OCI-LY1 (cell line): ENCODE measurements around the gene B2M.
A peak's percentile ranks its signal among the peaks of the same experiment; 100 is the strongest.

ENCODE experiments used
- H2AFZ ChIP-seq: fragments of 200-600 bp; sonication (generic), shearing (Covaris generic); 2 replicates; pipeline ENCODE4 v1.6.0; 2014; ENCODE audit warnings: antibody characterized with exemption, mild to moderate bottlenecking, low read length
- H3F3A ChIP-seq: fragments of 200-600 bp; sonication (generic), shearing (Covaris generic); 2 replicates; pipeline ENCODE4 v1.6.0; 2014; ENCODE audit warnings: mild to moderate bottlenecking, antibody characterized with exemption, low read length, moderate library complexity; ENCODE audit not compliant: insufficient read depth
- H3K27ac ChIP-seq: fragments of 200-600 bp; sonication (generic); 2 replicates; pipeline ENCODE4 v1.5.1; 2014; ENCODE audit warnings: low read length, mixed run types, mild to moderate bottlenecking, low read depth; ENCODE audit not compliant: poor library complexity, severe bottlenecking
- H3K27me3 ChIP-seq: fragments of 200-600 bp; sonication (generic); 2 replicates; pipeline ENCODE4 v1.6.0; 2014; ENCODE audit warnings: antibody characterized with exemption, mild to moderate bottlenecking, low read length, moderate library complexity; ENCODE audit not compliant: insufficient read depth
- H3K36me3 ChIP-seq: fragments of 200-600 bp; sonication (generic); 2 replicates; pipeline ENCODE4 v1.6.1; 2014; ENCODE audit warnings: mild to moderate bottlenecking, antibody characterized with exemption, low read length, moderate library complexity, mixed read lengths; ENCODE audit not compliant: insufficient read depth
- H3K4me1 ChIP-seq: fragments of 200-600 bp; sonication (generic); 2 replicates; pipeline ENCODE4 v1.5.1; 2014; ENCODE audit warnings: mild to moderate bottlenecking, low read length, moderate library complexity; ENCODE audit not compliant: insufficient read depth, severe bottlenecking
- H3K4me2 ChIP-seq: fragments of 200-600 bp; sonication (generic), shearing (Covaris generic); 2 replicates; pipeline ENCODE4 v1.6.1; 2014; ENCODE audit warnings: low read length
- H3K4me3 ChIP-seq: fragments of 200-600 bp; sonication (generic); 2 replicates; pipeline ENCODE4 v1.5.1; 2014; ENCODE audit warnings: low read length, low read depth, mild to moderate bottlenecking, mixed read lengths; ENCODE audit not compliant: poor library complexity, severe bottlenecking
- H3K79me2 ChIP-seq: fragments of 200-600 bp; shearing (Covaris generic); 2 replicates; pipeline ENCODE4 v1.6.1; 2016; ENCODE audit warnings: mixed run types, low read length, mixed read lengths; ENCODE audit not compliant: insufficient read depth
- H3K9ac ChIP-seq: fragments of 200-600 bp; sonication (generic), shearing (Covaris generic); 2 replicates; pipeline ENCODE4 v1.6.1; 2014; ENCODE audit warnings: mild to moderate bottlenecking, low read length, mixed read lengths
- H3K9me2 ChIP-seq: fragments of 200-600 bp; sonication (generic), shearing (Covaris generic); 2 replicates; pipeline ENCODE4 v1.6.1; 2014; ENCODE audit warnings: low read depth, mild to moderate bottlenecking, low read length, mixed read lengths
- H3K9me3 ChIP-seq: fragments of 200-600 bp; shearing (Covaris generic); 2 replicates; pipeline ENCODE4 v1.6.1; 2014; ENCODE audit warnings: low read length, mixed read lengths
- H4K20me1 ChIP-seq: fragments of 200-600 bp; sonication (generic), shearing (Covaris generic); 2 replicates; pipeline ENCODE4 v1.6.0; 2016; ENCODE audit warnings: mild to moderate bottlenecking, low read length; ENCODE audit not compliant: insufficient read depth
- CTCF ChIP-seq: fragments of 200-600 bp; sonication (generic), shearing (Covaris generic); IDR thresholded peaks from 2 replicates; pipeline ENCODE4 v1.5.1; 2017; ENCODE audit warnings: mild to moderate bottlenecking, antibody characterized with exemption, low read length, moderate library complexity, mixed read lengths
- EZH2 ChIP-seq: fragments of 200-600 bp; sonication (generic), shearing (Covaris generic); IDR thresholded peaks from 2 replicates; pipeline ENCODE4 v1.8.0; 2017; ENCODE audit warnings: borderline replicate concordance, mixed run types, mild to moderate bottlenecking, antibody characterized with exemption, low read length, moderate library complexity, mixed read lengths

Gene B2M

GRCh38 chr15:44663410-44664308 is 47.7 kb upstream of the B2M start, which contains the start of gene SPG11:
SPG11 (minus strand) TSS chr15:44663662; CDS start chr15:44663647, 15 bp downstream.
- Histone ChIP-seq H3K4me2 (peak within 1 kb of the TSS; percentile 93), H3K4me3 (peak within 1 kb of the TSS; percentile 88), H4K20me1 (no peaks in the 10 kb centered on the region), H3K36me3 (peaks cover 16% of the 10 kb centered on the region), H3K9ac (peak within 1 kb of the TSS; percentile 98), H3K27me3 (no peaks in the 10 kb centered on the region), H3K9me2 (no peaks in the 10 kb centered on the region), H3K79me2 (peaks cover 11% of the 10 kb centered on the region; the same call in 1 of the 2 replicates), H3F3A (0 out of 2 replicates have a peak, but pooled peaks cover 4% of the 10 kb centered on the region), H3K4me1 (peaks cover 45% of the 10 kb centered on the region), H3K9me3 (no peaks in the 10 kb centered on the region), H2AFZ (peak within 1 kb of the TSS; percentile 85), H3K27ac (peak within 1 kb of the TSS; percentile 93)
- peak; percentile 87 for TF ChIP-seq CTCF
- TF ChIP-seq EZH2 = no peak

GRCh38 chr15:44666210-44667038 is 44.9 kb upstream of the B2M start:
- Histone ChIP-seq H3K36me3 (no peaks in the 10 kb centered on the region), H3K4me3 (no peak overlapping the region), H3K4me2 (peak overlapping the region; percentile 47), H3K9me2 (no peaks in the 10 kb centered on the region), H2AFZ (no peak overlapping the region), H3F3A (0 out of 2 replicates have a peak, but pooled peaks cover 4% of the 10 kb centered on the region), H3K79me2 (peaks cover 11% of the 10 kb centered on the region; the same call in 1 of the 2 replicates), H3K4me1 (peaks cover 51% of the 10 kb centered on the region), H3K27me3 (no peaks in the 10 kb centered on the region), H3K27ac (peak overlapping the region; percentile 65), H4K20me1 (no peaks in the 10 kb centered on the region), H3K9ac (peak overlapping the region; percentile 11; the same call in 1 of the 2 replicates), H3K9me3 (no peaks in the 10 kb centered on the region)
- TF ChIP-seq EZH2 (no peak), CTCF (no peak)

- Histone ChIP-seq H3K4me3 (no peak overlapping the region), H3K27me3 (no peaks in the 10 kb centered on the region), H3K9me2 (no peaks in the 10 kb centered on the region), H3K9ac (peak overlapping the region; percentile 11; the same call in 1 of the 2 replicates), H4K20me1 (no peaks in the 10 kb centered on the region), H3K27ac (peak overlapping the region; percentile 65), H3K4me1 (peaks cover 46% of the 10 kb centered on the region), H2AFZ (no peak overlapping the region), H3K9me3 (no peaks in the 10 kb centered on the region), H3K4me2 (peak overlapping the region; percentile 47), H3K36me3 (no peaks in the 10 kb centered on the region), H3K79me2 (peaks cover 5% of the 10 kb centered on the region; the same call in 1 of the 2 replicates), H3F3A (0 out of 2 replicates have a peak, but pooled peaks cover 4% of the 10 kb centered on the region)
- TF ChIP-seq EZH2 (no peak), CTCF (no peak)
Observed at GRCh38 chr15:44667039-44667360, 44.3 kb upstream of the B2M start.
